ENCODE data around the gene SLC43A2. TPM values are rescaled to one million over a fixed set of nuclear protein-coding genes. Genes with fewer than 3 reads are reported as not detected.
A peak's percentile ranks its signal among the peaks of the same experiment; 100 is the strongest.

SLC43A2 gene
- total RNA-seq, 1 donor from 2014 or later, result 9.2 TPM

- DNase-seq, result no peak
These were observed 5.5 kb downstream of the SLC43A2 start for GRCh38 chr17:1623057-1623630.

- no peak for DNase-seq
These were observed 7.2 kb downstream of the SLC43A2 start for GRCh38 chr17:1621273-1621954.

- no peak for DNase-seq
These were observed 8.1 kb downstream of the SLC43A2 start for GRCh38 chr17:1620486-1620885.

- no peak for DNase-seq
These were observed 10.9 kb downstream of the SLC43A2 start for GRCh38 chr17:1617620-1618174.

- no peak for DNase-seq
These were observed 12.5 kb downstream of the SLC43A2 start for GRCh38 chr17:1616101-1616500.

GRCh38 chr17:1612400-1612799 lies 16.2 kb downstream of the SLC43A2 start:
- no peak for DNase-seq

- no peak for DNase-seq
These were observed 16.9 kb downstream of the SLC43A2 start for GRCh38 chr17:1611715-1612114.

GRCh38 chr17:1608676-1609075 lies 20.0 kb downstream of the SLC43A2 start:
- DNase-seq, result no peak

GRCh38 chr17:1607971-1608320 lies 20.7 kb downstream of the SLC43A2 start:
- DNase-seq, result no peak

GRCh38 chr17:1606352-1606985 lies 22.2 kb downstream of the SLC43A2 start:
- DNase-seq, result no peak

- DNase-seq, result no peak
These were observed 22.8 kb downstream of the SLC43A2 start for GRCh38 chr17:1605681-1606351.

GRCh38 chr17:1604831-1605528 lies 23.7 kb downstream of the SLC43A2 start:
- DNase-seq, result peak; percentile 40

- no peak for DNase-seq
These were observed 27.1 kb downstream of the SLC43A2 start for GRCh38 chr17:1601571-1601970.

GRCh38 chr17:1598399-1599095 lies 30.1 kb downstream of the SLC43A2 start:
- DNase-seq, result no peak

GRCh38 chr17:1597861-1598342 lies 30.7 kb downstream of the SLC43A2 start:
- DNase-seq, result no peak

- DNase-seq, result no peak
These were observed 35.1 kb downstream of the SLC43A2 start for GRCh38 chr17:1593630-1593931.

- peak; percentile 40 for DNase-seq
These were observed 35.6 kb downstream of the SLC43A2 start for GRCh38 chr17:1592751-1593629.

- DNase-seq, result no peak
These were observed 37.1 kb downstream of the SLC43A2 start for GRCh38 chr17:1591474-1592090.

GRCh38 chr17:1590747-1591473 lies 37.7 kb downstream of the SLC43A2 start:
- DNase-seq, result no peak

All from tongue (tissue), 2 donors.